HCT116 (cell line): ENCODE measurements around the gene ZNF790.

Source experiments
- CEBPB ChIP-seq: IDR thresholded peaks from 2 replicates; pipeline ENCODE4 v1.6.1; 2012; ENCODE audit warnings: low read depth
- JUND ChIP-seq: IDR thresholded peaks from 2 replicates; pipeline ENCODE4 v1.6.1; 2012
- RAD21 ChIP-seq: IDR thresholded peaks from 2 replicates; pipeline ENCODE4 v1.6.1; 2012; ENCODE audit warnings: low read depth, mild to moderate bottlenecking
- ZFX ChIP-seq: fragments of 450-650 bp; IDR thresholded peaks from 2 replicates; pipeline ENCODE4 v1.6.1; 2017

GRCh38 chr19:36797786-36798108, 40.4 kb downstream of the ZNF790 start:
- no peak for TF ChIP-seq JUND
- TF ChIP-seq ZFX, result no peak
- no peak for TF ChIP-seq CEBPB
- TF ChIP-seq RAD21, result no peak
